H54 (cell line): ENCODE data around the gene JAM3.

Source experiments
- DNase-seq: peaks from one replicate; pipeline ENCODE4 v3.0.0; 2011; ENCODE audit warnings: low spot score, mixed read lengths; ENCODE audit not compliant: insufficient read length
- FAIRE-seq: peaks from 3 replicates; lab custom pipeline; 2011; peaks lifted over from hg19 to GRCh38; lab: Jason Lieb, UNC
- POLR2A ChIP-seq: IDR thresholded peaks from 2 replicates; pipeline ENCODE4 v1.6.1; 2011; ENCODE audit warnings: low read depth, mild to moderate bottlenecking, low read length

The JAM3 gene

DNA sequence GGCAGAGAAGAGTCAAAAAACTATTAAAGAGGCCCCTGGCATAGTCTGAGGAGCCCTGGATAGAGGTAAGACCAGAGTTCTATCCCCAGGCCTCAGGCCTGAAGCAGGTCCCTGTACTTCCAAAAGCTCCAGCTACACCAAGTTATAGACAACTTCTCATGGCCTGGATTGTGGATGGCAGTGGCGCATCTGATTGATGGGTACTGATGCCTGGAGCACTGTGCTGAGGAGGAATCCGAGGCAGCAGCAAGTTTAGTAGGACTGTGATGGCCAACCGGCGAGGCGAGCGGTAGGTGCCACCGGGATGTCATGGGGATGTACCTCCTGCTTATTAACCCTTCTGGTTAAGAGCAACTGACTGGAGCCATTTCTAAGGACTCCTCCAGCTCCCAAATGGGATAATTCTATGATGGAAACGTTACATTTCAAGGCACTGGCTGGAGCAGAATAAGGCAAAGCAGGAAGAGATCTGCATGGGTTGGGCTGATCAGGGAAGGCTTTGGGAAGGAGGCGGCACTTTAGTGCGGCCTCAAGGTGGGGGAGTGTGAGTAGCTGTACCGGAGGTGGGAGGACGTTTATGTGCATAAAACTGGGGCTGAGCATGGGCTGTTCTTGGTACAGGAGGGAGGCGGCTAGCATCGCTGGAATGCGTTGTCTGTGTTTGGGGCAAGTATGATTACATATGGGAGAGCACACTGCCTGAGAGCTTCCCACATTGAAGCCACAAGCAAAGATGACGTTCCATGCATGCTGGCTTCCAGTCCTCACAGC is 24.2 kb upstream of the JAM3 start:
- no peak for FAIRE-seq
- no peak for TF ChIP-seq POLR2A
- DNase-seq = no peak

DNA sequence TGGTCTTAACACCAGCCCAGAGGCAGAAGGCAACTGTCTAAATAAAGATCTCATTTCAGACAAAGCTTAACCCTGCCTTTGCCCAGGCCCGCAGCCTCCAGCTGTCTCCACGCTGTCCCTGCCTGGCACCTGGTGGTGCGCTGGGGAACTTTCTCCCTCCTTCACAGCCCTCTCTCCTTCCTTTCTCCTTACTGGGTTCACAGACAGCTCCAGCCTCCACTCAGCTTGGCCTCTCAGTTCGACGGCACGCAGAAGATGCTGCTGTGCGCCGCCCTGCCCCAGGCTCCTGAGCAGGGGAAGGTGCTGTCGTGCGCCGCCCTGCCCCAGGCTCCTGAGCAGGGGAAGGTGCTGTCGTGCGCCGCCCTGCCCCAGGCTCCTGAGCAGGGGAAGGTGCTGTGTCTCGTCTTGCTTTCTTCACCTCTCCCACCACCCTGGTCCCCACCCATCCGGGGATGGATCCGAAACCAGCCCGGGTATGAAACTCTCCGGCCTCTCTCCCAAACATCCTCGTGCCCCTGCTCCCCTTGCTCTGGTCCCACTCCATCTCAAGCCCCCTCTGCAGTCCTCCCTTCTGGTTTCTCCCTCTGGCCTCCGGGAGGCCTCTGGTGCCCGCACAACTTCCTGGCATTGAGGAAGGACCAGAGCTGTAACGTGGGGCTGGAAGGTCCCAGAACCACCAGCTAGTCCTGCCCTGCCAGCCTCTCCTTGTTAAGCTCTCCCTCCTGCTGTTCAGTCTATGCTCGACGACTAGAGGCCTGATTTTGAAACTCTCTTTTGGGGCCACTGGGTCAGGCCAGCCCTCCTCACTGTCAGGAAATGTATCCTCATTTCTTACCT is 22.9 kb upstream of the JAM3 start:
- TF ChIP-seq POLR2A = no peak
- no peak for FAIRE-seq
- DNase-seq = no peak

DNA sequence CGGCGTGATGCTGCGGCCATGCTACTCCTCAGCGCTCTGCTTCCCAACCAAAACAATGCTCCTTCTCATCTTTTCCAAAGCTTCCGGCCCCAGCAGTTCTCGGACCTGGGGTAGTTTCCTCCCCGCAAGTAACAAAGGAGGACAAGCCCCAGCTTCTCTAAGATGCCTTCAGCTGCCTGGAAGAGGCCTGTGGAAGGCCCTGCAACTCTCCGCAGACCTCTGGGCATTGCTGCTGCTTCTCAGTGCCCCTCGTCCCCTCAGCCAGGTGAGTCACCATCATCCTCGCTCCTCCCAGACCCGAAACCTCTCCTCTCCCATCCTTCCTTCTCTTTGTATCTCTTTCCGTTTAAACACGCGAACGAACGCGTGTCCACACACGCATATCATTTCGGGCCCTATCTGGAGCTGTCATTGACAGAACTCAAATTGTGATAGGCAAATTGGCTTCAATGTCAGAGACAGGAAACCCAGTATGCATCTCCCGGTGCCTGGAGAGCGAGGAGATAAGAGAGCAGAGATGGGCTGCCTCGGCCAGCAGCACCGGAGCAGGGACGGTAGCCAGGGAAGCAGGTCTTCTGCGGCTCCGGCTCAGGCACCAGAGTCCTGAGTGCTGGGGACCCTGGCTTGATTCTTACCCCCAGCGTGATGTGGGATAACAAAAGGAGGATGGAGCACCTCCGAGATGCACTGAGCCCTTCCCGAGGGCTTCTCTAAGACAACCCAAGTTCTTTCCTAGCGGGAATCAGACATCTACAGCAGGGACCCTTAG is 22.0 kb upstream of the JAM3 start:
- DNase-seq (no peak), FAIRE-seq (no peak)
- no peak for TF ChIP-seq POLR2A

DNA sequence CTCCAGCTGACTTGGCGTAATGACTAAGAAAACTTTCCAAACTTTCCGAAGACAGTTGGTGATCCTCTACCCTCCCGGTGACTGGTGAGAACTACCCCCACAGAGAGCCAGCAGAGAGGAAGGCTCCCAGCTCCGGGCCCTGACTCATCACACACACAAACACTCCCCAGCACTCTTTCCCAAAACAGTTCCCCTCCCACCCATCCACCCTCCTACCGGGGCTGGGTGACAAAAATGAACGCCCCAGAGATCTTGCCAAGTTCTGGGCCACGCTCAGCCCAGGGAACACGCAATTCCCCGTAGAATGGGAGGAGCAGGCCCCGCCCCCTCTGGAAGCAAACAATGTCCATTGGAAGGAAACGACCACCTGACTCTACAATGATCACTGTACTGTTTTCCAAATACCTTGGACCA is 21.3 kb upstream of the JAM3 start:
- DNase-seq = peak; percentile 75
- peak; percentile 17; the same call in 1 of the 2 replicates for TF ChIP-seq POLR2A
- peak; percentile 89 for FAIRE-seq

DNA sequence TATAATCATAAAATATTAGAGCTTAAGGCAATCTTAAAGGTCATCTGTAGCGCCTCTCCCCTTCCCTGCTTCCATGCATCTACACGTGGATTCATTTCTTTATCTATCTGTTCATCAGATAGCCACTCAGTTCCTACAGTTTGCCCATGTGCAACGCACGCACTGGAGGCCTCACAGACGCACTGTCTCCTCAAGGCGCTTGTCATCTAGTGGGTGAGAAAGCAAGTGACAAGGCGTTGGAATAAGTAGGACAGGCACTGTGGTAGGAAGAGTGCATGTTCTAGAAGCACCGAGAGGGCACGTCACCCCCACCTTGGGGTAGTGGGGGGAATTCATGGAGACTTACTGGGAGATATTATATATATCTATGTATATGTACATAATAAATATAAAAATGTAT is 20.8 kb upstream of the JAM3 start:
- DNase-seq (no peak), FAIRE-seq (no peak)
- no peak for TF ChIP-seq POLR2A

DNA sequence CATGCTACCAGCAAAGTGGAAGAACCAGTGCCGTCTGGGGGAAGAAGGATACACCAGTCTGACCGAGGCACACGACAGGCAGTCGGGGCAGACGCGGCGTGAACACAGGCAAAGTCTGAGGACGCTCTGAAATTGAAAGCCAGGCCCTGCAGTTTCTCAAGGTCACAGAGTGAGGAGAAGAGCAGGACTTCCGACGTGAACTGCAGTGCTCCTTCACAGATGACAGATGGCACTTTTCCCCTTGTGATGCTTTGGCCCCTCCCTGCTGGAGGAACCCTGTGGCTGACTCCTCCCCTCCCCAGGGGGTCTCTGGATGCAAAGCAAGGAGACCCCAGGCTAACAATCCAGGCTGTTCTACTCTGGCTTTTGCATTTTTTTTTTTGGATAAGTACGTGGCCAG is 19.6 kb upstream of the JAM3 start:
- FAIRE-seq = no peak
- TF ChIP-seq POLR2A = no peak
- DNase-seq = no peak

DNA sequence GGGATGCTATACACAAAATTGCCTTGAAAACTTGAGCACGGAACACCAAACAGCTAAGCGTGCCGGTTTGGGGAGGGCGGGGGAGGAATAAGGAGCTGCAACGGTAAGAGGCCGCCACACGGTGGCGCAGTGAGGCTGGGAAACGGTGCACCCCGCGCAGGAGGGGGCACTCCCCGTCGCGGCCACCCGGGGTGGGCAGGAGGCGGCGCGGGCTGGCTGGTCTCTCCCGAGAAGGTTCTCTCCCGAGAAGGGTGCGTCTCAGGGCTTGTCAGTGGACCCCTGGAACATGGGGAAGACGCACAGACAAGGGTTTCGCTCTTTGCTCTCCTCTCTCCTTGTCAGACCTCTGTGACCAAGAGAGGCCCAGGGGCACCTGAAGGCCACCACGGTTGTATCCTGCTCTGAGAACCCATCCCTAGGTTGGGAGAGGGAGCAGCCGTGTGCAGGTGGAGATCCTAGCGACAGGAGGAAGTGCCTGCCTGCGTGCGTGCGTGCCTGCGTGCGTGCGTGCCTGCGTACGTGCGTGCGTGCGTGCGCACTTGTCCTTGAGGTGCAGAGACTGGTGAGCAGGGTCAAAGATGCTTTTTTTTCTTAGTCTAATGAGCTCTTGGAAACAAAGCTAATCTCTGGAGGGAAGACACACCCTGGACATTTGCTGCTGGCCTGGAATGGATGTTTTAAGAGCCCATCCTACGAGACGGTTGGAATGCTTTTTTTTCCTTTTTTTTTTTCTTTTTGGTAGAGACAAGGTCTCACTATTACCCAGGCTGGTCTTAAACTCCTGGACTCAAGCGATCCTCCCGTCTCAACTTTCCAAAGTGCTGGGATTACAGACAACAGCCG is 18.1 kb upstream of the JAM3 start:
- peak; percentile 49 for DNase-seq
- TF ChIP-seq POLR2A = no peak
- peak; percentile 11 for FAIRE-seq

DNA sequence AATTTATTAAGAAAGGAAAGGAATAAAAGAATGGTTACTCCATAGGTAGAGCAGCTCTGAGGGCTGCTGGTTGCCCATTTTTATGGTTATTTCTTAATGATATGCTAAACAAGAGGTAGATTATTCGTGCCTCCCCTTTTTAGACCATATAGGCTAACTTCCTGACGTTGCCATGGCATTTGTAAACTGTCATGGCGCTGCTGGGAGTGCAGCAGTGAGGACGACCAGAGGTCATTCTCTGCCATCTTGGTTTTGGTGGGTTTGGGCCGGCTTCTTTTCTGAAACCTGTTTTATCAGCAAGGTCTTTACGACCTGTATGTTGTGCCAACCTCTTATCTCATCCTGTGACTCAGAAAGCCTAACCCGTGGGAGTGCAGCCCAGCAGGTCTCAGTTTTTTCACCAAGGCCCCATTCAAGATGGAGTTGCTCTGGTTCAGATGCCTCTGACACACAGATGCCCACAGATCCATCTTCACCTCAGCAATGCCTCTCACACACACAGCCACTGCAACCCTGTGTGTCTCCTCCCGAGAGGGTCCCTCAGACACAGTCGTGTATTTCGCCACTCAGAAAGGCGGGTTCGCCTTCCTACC is 16.4 kb upstream of the JAM3 start:
- TF ChIP-seq POLR2A = no peak
- no peak for FAIRE-seq
- DNase-seq = no peak

DNA sequence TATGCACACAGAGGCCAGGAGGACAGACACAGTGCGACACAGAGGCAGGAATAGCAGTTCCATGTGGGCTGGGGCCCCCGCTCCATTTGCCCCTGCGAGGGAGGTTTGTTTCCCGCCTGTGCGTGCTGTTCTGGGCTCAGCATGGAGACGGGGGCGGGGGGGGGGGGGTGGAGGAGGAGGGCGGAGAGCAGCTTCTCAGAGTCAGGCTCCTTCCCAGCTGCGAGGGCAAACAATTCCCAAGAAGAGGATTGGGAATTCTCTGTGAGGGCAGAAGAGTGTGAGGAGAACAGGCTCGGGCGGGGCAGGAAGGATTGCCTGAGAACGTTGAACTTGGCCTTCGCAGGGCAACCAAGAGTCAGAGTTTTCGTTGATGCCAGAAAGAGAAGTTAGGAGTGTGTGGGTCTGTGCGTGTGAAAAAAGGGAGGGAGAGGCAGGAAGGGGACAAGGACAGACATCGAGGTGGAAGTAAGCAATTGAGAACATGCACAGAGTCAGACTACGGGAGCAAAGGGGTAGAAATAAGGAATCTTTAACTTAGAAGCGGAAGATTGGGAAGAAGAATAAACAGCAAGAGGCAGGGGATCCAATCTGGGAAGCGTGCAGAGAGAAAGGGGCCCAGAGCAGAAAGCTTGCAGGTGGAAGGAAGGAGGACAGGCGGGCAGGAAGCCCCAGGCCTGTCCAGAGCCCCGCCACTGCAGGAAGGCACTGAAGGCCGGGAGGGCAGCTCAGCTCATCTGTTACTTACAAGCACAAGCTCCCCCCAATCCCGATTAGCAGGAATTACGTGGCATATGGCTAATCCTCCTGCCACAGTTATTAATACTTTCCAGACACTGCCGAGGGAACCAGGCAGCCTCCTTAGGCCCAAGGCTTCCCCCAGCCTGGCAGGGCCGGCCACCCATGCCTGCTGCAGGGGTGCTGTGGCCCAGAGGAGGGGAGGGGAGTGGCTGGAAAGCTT is 15.6 kb upstream of the JAM3 start:
- FAIRE-seq = no peak

DNA sequence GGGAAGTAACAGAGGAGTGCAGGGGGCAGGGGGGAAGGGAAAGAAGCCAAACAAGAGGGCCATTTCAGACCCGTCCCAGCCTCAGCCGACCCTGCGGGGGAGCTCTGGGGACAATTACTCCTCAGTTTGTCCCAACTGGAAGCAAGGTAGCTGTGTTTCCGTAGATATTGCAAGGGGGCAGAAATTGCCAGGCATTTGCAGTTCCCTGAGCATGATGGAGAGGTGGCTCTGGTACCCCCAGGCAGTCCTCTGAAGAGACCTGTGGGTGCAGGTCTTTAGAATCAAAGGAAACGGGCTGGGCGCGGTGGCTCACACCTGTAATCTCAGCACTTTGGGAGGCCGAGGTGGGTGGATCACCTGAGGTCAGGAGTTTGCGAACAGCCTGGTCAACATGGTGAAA is 13.8 kb upstream of the JAM3 start:
- no peak for TF ChIP-seq POLR2A
- FAIRE-seq = no peak
- DNase-seq = no peak

More for the DNA sequence above, 15.6 kb upstream of the JAM3 start:
- no peak for TF ChIP-seq POLR2A
- DNase-seq = no peak

DNA sequence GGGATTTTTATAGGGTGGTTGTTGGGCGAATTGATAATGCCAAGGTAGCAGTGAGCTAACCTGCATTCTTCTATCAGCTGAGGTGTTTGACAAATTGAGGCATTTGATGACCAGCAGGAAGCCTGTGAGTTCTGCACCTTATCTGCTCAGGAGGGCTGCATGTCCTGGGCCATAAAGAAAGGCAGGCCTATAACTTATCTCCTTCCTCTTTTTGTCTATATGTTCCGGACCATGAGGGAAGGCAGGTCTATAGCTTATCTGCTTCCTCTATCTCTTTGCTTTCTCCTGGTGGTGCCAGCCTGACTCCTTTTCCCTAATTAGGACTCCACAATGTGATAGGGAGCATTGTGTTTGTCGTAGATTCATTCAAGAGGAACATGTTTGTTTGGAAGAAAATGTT is 8.6 kb upstream of the JAM3 start:
- no peak for TF ChIP-seq POLR2A
- no peak for FAIRE-seq
- no peak for DNase-seq

DNA sequence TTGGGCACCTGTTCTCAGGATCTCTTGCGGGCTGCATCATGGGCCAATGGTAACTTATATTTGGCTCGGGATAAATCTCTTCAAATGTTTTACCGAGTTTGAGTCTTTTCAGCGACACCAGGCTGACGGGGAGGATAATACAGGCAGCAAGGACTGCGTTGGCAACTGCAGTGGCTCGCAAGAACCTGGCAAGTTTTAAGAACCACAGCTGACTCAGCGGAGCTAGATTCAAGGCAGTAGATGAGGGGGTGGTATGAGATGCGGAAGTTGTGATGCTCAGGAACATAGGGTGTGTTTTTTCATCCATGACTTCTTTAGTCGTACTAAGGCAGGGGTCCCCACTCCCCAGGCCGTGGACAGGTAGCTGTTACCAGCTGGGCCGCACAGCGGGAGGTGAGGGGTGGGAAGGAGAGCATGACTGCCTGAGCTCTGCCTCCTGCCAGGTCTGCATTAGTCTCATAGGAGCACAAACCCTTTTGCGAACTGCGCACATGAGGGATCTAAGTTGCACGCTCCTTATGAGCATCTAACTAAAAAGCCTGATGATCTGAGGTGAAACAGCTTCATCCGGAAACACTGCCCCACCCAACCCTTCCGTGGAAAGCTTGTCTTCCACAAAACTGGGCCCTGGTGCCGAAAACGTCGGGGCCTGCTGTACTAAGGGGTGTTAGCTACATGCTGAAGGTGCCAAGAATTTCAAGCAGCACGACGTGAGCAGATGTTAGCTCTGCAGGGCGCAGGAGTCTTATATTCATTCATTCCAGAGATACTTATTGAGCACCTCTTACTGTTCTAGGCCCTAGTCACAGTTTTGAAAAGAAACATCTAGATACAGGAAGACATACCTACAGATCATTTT is 6.4 kb upstream of the JAM3 start:
- no peak for DNase-seq
- FAIRE-seq = no peak
- TF ChIP-seq POLR2A = no peak
